Upper lobe of left lung (tissue), 6 donors: ENCODE data around the gene PSENEN. TPM values are rescaled to one million over a fixed set of nuclear protein-coding genes. Genes with fewer than 3 reads are reported as not detected.

Experiments
- ATAC-seq, 2 donors: fragments of 200-7000 bp; cut with Tn5 transposase; one replicate each; pipeline ENCODE4 v1.9.1; 2022; ENCODE audit warnings: mild to moderate bottlenecking in 2 of 2, moderate library complexity in 2 of 2; ENCODE audit not compliant: low FRiP score in 2 of 2
- DNase-seq, 2 donors: peaks; one replicate each; pipeline ENCODE4 v3.0.0-alpha.2; 2019 to 2020
- H3K27ac ChIP-seq, 4 donors: fragments of 200-600 bp; sonication (generic); one replicate each; pipeline ENCODE4 v1.5.1; 2016 to 2019
- H3K27me3 ChIP-seq, 4 donors: fragments of 200-600 bp; sonication (generic); one replicate each; pipeline ENCODE4 v1.5.1; 2017 to 2019
- H3K36me3 ChIP-seq, 4 donors: fragments of 200-600 bp; sonication (generic); one replicate each; pipeline ENCODE4 v1.5.1; 2016 to 2019
- H3K4me1 ChIP-seq, 4 donors: fragments of 200-600 bp; sonication (generic); one replicate each; pipeline ENCODE4 v1.5.1; 2018 to 2019
- H3K4me3 ChIP-seq, 4 donors: fragments of 200-600 bp; sonication (generic); one replicate each; pipeline ENCODE4 v1.5.1; 2017 to 2019; ENCODE audit warnings: mild to moderate bottlenecking in 2 of 4, moderate library complexity in 1 of 4
- H3K9me3 ChIP-seq, 4 donors: fragments of 200-600 bp; sonication (generic); one replicate each; pipeline ENCODE4 v1.5.1; 2018 to 2019
- CTCF ChIP-seq, 6 experiments: fragments of 450-650 bp in 4 of 6; fragments of 200-600 bp in 2 of 6; sonication (generic) in 2 of 6; IDR thresholded peaks; one replicate each; pipeline ENCODE4 v1.5.1; 2016 to 2019; ENCODE audit warnings: antibody characterized with exemption in 6 of 6
- EP300 ChIP-seq, 4 donors: sonication (generic); formaldehyde crosslinking; IDR thresholded peaks; one replicate each; pipeline ENCODE4 v1.5.1; 2017; ENCODE audit warnings: antibody characterized with exemption in 4 of 4, control low read depth in 2 of 4
- POLR2A ChIP-seq, 4 donors: fragments of 450-650 bp; IDR thresholded peaks; one replicate each; pipeline ENCODE4 v1.5.1; 2016 to 2017; ENCODE audit warnings: antibody characterized with exemption in 4 of 4, mild to moderate bottlenecking in 2 of 4
- POLR2AphosphoS5 ChIP-seq, 2 donors: sonication (generic); formaldehyde crosslinking; IDR thresholded peaks; one replicate each; pipeline ENCODE4 v1.5.1; 2017; ENCODE audit warnings: antibody characterized with exemption in 2 of 2
- WGBS, 2 donors: methylation state at CpG; one replicate each; pipeline ENCODE4 v1.1.5; 2017 to 2018; 5-methylcytosine and 5-hydroxymethylcytosine counted together
- total RNA-seq, 6 donors: library from RNA; depleted of rRNA in 4 of 6; stranded (reverse); fragments of >200 nt in 4 of 6; gene quantifications; one replicate each; pipeline versions ENCODE4 v1.1.0 to v1.2.1, GENCODE V29; 2016 to 2021
- donor health status: DM: no; HTN: no; CAD: no; lungs with moderate emphysema.
- donor health status: DM: no; HTN: yes; CAD: no; lungs with severe emphysema.

PSENEN gene
- total RNA-seq, 6 donors from 2014 or later: 43.4 to 60.9 (median 54.5) TPM

- Histone ChIP-seq H3K27me3 (no peaks in the 10 kb centered on the region), H3K4me1 (no peaks in the 10 kb centered on the region), H3K36me3 (peaks cover 0 to 2% (median 0%) of the 10 kb centered on the region in 4 donors), H3K9me3 (no peaks in the 10 kb centered on the region), H3K27ac (no peak overlapping the region), H3K4me3 (no peak overlapping the region)
- DNase-seq: peak in 1 of 2 donors; percentile 74
- TF ChIP-seq POLR2AphosphoS5 (IDR thresholded peaks at IDR 0.05) (no peak), CTCF (IDR thresholded peaks at IDR 0.05) (no peak), EP300 (IDR thresholded peaks at IDR 0.05) (no peak), POLR2A (IDR thresholded peaks at IDR 0.05) (no peak)
- ATAC-seq: no peak
- WGBS, 2 donors: 71 to 100% methylated on average over 2 to 19 of the region's 20 CpGs
Observed at GRCh38 chr19:35790981-35791813, 45.7 kb downstream of the PSENEN start.

DNA sequence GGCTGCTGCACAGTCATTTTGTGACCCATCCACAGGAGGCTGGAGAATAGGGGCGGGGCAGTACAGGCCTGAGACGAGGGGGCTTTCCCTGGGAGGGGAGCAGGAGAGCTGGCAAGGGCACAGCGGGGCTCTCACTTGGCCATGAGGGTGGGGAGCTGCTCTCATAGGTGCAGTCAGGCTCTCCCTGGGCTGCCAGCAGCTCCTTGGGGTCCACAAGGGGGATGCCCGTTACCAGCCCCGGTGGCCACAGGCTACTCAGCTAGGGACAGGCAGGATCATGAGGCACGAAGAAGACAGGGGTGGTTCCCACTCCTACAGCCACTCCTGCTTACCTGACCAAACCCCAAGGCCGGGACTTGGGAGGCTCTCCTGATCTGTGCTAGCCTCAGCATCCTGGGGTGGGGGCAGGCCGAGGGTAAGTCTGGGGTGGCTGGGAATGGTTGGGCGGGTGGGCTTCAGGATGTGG, 46.4 kb downstream of the PSENEN start:
- Histone ChIP-seq H3K4me1 (no peaks in the 10 kb centered on the region), H3K27ac (no peak overlapping the region), H3K9me3 (no peaks in the 10 kb centered on the region), H3K27me3 (peaks cover 0 to 5% (median 0%) of the 10 kb centered on the region in 4 donors), H3K4me3 (no peak overlapping the region), H3K36me3 (no peaks in the 10 kb centered on the region)
- no peak for DNase-seq
- 93% methylated on average over 9 of the region's 9 CpGs; no CpG with 5 or more reads in 1 of the 2 donors for WGBS, 2 donors
- TF ChIP-seq EP300 (IDR thresholded peaks at IDR 0.05) (no peak), CTCF (IDR thresholded peaks at IDR 0.05) (no peak), POLR2A (IDR thresholded peaks at IDR 0.05) (no peak), POLR2AphosphoS5 (IDR thresholded peaks at IDR 0.05) (no peak)
- no peak for ATAC-seq

DNA sequence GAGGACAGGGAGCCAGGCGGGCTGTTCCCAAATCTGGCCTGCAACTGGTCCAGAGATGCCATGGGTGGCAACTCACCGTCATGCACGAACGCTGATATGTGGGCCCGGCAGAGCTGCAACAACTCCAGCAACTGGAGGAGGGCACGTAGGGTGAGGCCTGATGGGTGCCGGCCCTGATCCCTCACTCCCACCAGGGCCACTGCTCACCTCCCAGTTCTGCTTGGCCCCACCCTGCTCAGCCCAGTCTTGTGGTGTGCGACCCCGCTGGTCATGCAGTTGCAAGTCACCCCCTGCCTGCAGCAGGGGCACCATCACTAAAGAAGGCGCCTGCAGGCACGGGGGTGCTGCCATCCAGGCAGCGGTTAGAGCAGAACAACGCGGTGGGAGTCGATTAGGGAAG, 46.9 kb downstream of the PSENEN start:
- no peak for ATAC-seq
- H3K27me3 ChIP-seq: peaks cover 0 to 9% (median under 1%) of the 10 kb centered on the region in 4 donors
- peak in 1 of 2 donors; percentile 53 for DNase-seq
- no peaks in the 10 kb centered on the region for H3K36me3 ChIP-seq
- no peak overlapping the region for H3K4me3 ChIP-seq
- peaks cover 0 to 4% (median 0%) of the 10 kb centered on the region in 4 donors for H3K4me1 ChIP-seq
- TF ChIP-seq EP300 (IDR thresholded peaks at IDR 0.05) (no peak), POLR2A (IDR thresholded peaks at IDR 0.05) (no peak), CTCF (IDR thresholded peaks at IDR 0.05) (no peak), POLR2AphosphoS5 (IDR thresholded peaks at IDR 0.05) (no peak)
- 84 to 88% methylated on average over 12 to 15 of the region's 15 CpGs for WGBS, 2 donors
- H3K9me3 ChIP-seq: no peaks in the 10 kb centered on the region
- H3K27ac ChIP-seq: no peak overlapping the region

GRCh38 chr19:35792888-35793287, 47.4 kb downstream of the PSENEN start:
- Histone ChIP-seq H3K27ac (no peak overlapping the region), H3K4me3 (no peak overlapping the region), H3K9me3 (no peaks in the 10 kb centered on the region), H3K4me1 (peaks cover 0 to 10% (median 0%) of the 10 kb centered on the region in 4 donors), H3K27me3 (peaks cover 0 to 11% (median 2%) of the 10 kb centered on the region in 4 donors), H3K36me3 (no peaks in the 10 kb centered on the region)
- WGBS, 2 donors: 47 to 75% methylated on average over 2 to 8 of the region's 8 CpGs
- TF ChIP-seq POLR2AphosphoS5 (IDR thresholded peaks at IDR 0.05) (no peak), POLR2A (IDR thresholded peaks at IDR 0.05) (no peak), EP300 (IDR thresholded peaks at IDR 0.05) (no peak), CTCF (IDR thresholded peaks at IDR 0.05) (no peak)
- peak in 1 of 2 donors; percentile 57 for DNase-seq
- ATAC-seq: no peak
